SK-N-MC (cell line): ENCODE data around the gene BABAM2.
"Not testable (repeated sequence)": the region's sequence is repeated elsewhere in the genome, so short reads cannot be mapped to it uniquely, and the experiment has no call there.

ENCODE experiments used
- DNase-seq: peaks from one replicate; pipeline ENCODE4 v3.0.0-alpha.2; 2011; ENCODE audit warnings: low read depth, low spot score
- H3K27ac ChIP-seq: fragments of 200-600 bp; sonication (generic); 2 replicates; pipeline ENCODE4 v1.5.1; 2016; ENCODE audit warnings: mixed run types
- H3K36me3 ChIP-seq: fragments of 200-600 bp; sonication (generic); 2 replicates; pipeline ENCODE4 v1.6.1; 2017; ENCODE audit warnings: antibody characterized with exemption, low read length, mixed read lengths; ENCODE audit not compliant: insufficient read depth
- H3K4me3 ChIP-seq: fragments of 200-600 bp; sonication (generic); 2 replicates; pipeline ENCODE4 v1.5.1; 2016
- H3K9ac ChIP-seq: fragments of 200-600 bp; sonication (generic); 2 replicates; pipeline ENCODE4 v1.8.0; 2017; ENCODE audit warnings: mixed run types, mixed read lengths; ENCODE audit not compliant: insufficient read length
- H3K9me3 ChIP-seq: fragments of 200-600 bp; sonication (generic); 2 replicates; pipeline ENCODE4 v1.6.1; 2017; ENCODE audit warnings: low read depth, mild to moderate bottlenecking, antibody characterized with exemption, low read length, moderate library complexity, mixed read lengths
- EZH2 ChIP-seq: fragments of 200-600 bp; sonication (generic); IDR thresholded peaks from one replicate; pipeline ENCODE4 v1.6.1; 2017; ENCODE audit warnings: antibody characterized with exemption
- FOXP2 ChIP-seq: optimal IDR thresholded peaks from 2 replicates; pipeline ENCODE3; 2011; ENCODE audit warnings: mild to moderate bottlenecking, moderate library complexity; ENCODE audit not compliant: insufficient read depth; ENCODE audit errors: extremely low read length, control extremely low read depth
- POLR2AphosphoS5 ChIP-seq: IDR thresholded peaks from 2 replicates; pipeline ENCODE4 v1.6.1; 2012; ENCODE audit warnings: mild to moderate bottlenecking, low read depth, low read length, borderline replicate concordance

Gene BABAM2

GRCh38 chr2:28327956-28328922, 437.7 kb downstream of the BABAM2 start:
- Histone ChIP-seq H3K9ac (no peak overlapping the region), H3K27ac (peak overlapping the region; percentile 74; the same call in 1 of the 2 replicates), H3K9me3 (no peaks in the 10 kb centered on the region), H3K36me3 (no peaks in the 10 kb centered on the region), H3K4me3 (no peak overlapping the region)
- DNase-seq = no peak
- no peak for TF ChIP-seq FOXP2
- no peak for TF ChIP-seq POLR2AphosphoS5
- no peak for TF ChIP-seq EZH2

- DNase-seq = no peak
- Histone ChIP-seq H3K9me3 (no peaks in the 10 kb centered on the region), H3K36me3 (no peaks in the 10 kb centered on the region), H3K9ac (no peak overlapping the region), H3K27ac (no peak overlapping the region), H3K4me3 (no peak overlapping the region)
- no peak for TF ChIP-seq EZH2
- no peak for TF ChIP-seq POLR2AphosphoS5
- TF ChIP-seq FOXP2 = no peak
These were observed 438.7 kb downstream of the BABAM2 start for GRCh38 chr2:28329184-28329583.

GRCh38 chr2:28330722-28331121, 440.2 kb downstream of the BABAM2 start:
- H3K36me3 ChIP-seq, DNase-seq, H3K9ac ChIP-seq, H3K4me3 ChIP-seq, H3K9me3 ChIP-seq, H3K27ac ChIP-seq: not testable (repeated sequence)

- not testable (repeated sequence) for H3K36me3 ChIP-seq, H3K27ac ChIP-seq, H3K9ac ChIP-seq, H3K4me3 ChIP-seq, DNase-seq, H3K9me3 ChIP-seq
These were observed 441.3 kb downstream of the BABAM2 start for GRCh38 chr2:28331797-28332196.

GRCh38 chr2:28332696-28333095, 442.2 kb downstream of the BABAM2 start:
- no peak for TF ChIP-seq EZH2
- TF ChIP-seq POLR2AphosphoS5 = no peak
- TF ChIP-seq FOXP2 = no peak

GRCh38 chr2:28333606-28334526, 443.3 kb downstream of the BABAM2 start:
- Histone ChIP-seq H3K4me3 (0 out of 2 replicates have a peak overlapping the region, but pooled peaks have one; percentile 24), H3K9me3 (no peaks in the 10 kb centered on the region), H3K36me3 (no peaks in the 10 kb centered on the region), H3K9ac (no peak overlapping the region), H3K27ac (peak overlapping the region; percentile 39)
- no peak for DNase-seq
- TF ChIP-seq FOXP2 (no peak), EZH2 (no peak), POLR2AphosphoS5 (no peak)

More at GRCh38 chr2:28332696-28333095, 442.2 kb downstream of the BABAM2 start:
- no peak overlapping the region for H3K9ac ChIP-seq
- no peaks in the 10 kb centered on the region for H3K36me3 ChIP-seq
- H3K4me3 ChIP-seq = no peak overlapping the region
- H3K9me3 ChIP-seq = no peaks in the 10 kb centered on the region
- DNase-seq = no peak
- H3K27ac ChIP-seq = no peak overlapping the region

GRCh38 chr2:28334527-28334894, 444.0 kb downstream of the BABAM2 start:
- Histone ChIP-seq H3K27ac (no peak overlapping the region), H3K4me3 (no peak overlapping the region), H3K9me3 (no peaks in the 10 kb centered on the region), H3K36me3 (no peaks in the 10 kb centered on the region), H3K9ac (no peak overlapping the region)
- no peak for DNase-seq
- TF ChIP-seq FOXP2 (no peak), POLR2AphosphoS5 (no peak), EZH2 (no peak)

GRCh38 chr2:28335265-28335664, 444.7 kb downstream of the BABAM2 start:
- H3K9ac ChIP-seq = not testable (repeated sequence)

GRCh38 chr2:28335666-28336065, 445.1 kb downstream of the BABAM2 start:
- H3K9ac ChIP-seq = no peak overlapping the region
- no peak for DNase-seq
- H3K4me3 ChIP-seq = no peak overlapping the region
- no peak overlapping the region for H3K27ac ChIP-seq
- TF ChIP-seq POLR2AphosphoS5 (no peak), EZH2 (no peak), FOXP2 (no peak)
- H3K9me3 ChIP-seq = no peaks in the 10 kb centered on the region
- H3K36me3 ChIP-seq = no peaks in the 10 kb centered on the region

More at GRCh38 chr2:28335265-28335664, 444.7 kb downstream of the BABAM2 start:
- DNase-seq, H3K9me3 ChIP-seq, H3K4me3 ChIP-seq, H3K36me3 ChIP-seq, H3K27ac ChIP-seq: not testable (repeated sequence)
